ENCODE measurements around the gene GAGE2A.
"Not testable (repeated sequence)": the region's sequence is repeated elsewhere in the genome, so short reads cannot be mapped to it uniquely, and the experiment has no call there.

GAGE2A gene, protein sequence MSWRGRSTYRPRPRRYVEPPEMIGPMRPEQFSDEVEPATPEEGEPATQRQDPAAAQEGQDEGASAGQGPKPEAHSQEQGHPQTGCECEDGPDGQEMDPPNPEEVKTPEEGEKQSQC

DNA sequence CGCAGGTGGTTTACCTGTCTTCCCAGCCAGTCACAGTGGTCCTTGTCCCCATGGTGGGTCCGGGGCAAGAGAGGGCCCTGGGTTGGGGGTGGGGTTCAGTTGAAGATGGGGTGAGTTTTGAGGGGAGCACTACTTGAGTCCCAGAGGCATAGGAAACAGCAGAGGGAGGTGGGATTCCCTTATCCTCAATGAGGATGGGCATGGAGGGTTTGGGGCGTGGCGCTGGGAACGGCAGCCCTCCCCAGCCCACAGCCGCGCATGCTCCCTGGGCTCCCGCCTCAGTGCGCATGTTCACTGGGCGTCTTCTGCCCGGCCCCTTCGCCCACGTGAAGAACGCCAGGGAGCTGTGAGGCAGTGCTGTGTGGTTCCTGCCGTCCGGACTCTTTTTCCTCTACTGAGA is at the start of gene GAGE2A:
GAGE2A (plus strand) TSS at position 301 of the 400 bp plus-strand sequence. CDS start 1,155 bp downstream, outside the sequence.
- not testable (repeated sequence) for H3K4me3 ChIP-seq; H3K9ac ChIP-seq (ENCODE audit: insufficient read length); DNase-seq (ENCODE audit: low read depth, low spot score); H3K36me3 ChIP-seq (ENCODE audit: insufficient read depth, low read length); H3K27ac ChIP-seq; H3K9me3 ChIP-seq (ENCODE audit: low read depth, low read length)

DNA sequence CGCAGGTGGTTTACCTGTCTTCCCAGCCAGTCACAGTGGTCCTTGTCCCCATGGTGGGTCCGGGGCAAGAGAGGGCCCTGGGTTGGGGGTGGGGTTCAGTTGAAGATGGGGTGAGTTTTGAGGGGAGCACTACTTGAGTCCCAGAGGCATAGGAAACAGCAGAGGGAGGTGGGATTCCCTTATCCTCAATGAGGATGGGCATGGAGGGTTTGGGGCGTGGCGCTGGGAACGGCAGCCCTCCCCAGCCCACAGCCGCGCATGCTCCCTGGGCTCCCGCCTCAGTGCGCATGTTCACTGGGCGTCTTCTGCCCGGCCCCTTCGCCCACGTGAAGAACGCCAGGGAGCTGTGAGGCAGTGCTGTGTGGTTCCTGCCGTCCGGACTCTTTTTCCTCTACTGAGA is 47.9 kb upstream of the GAGE2A start, which contains the start of gene GAGE12D:
GAGE12D (plus strand) TSS at position 301 of the 400 bp plus-strand sequence. CDS start 1,155 bp downstream, outside the sequence.
- not testable (repeated sequence) for H3K36me3 ChIP-seq (ENCODE audit: insufficient read depth, low read length); H3K4me3 ChIP-seq; H3K27ac ChIP-seq; DNase-seq (ENCODE audit: low read depth, low spot score); H3K9me3 ChIP-seq (ENCODE audit: low read depth, low read length); H3K9ac ChIP-seq (ENCODE audit: insufficient read length)

DNA sequence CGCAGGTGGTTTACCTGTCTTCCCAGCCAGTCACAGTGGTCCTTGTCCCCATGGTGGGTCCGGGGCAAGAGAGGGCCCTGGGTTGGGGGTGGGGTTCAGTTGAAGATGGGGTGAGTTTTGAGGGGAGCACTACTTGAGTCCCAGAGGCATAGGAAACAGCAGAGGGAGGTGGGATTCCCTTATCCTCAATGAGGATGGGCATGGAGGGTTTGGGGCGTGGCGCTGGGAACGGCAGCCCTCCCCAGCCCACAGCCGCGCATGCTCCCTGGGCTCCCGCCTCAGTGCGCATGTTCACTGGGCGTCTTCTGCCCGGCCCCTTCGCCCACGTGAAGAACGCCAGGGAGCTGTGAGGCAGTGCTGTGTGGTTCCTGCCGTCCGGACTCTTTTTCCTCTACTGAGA is 38.3 kb upstream of the GAGE2A start, which contains the start of gene GAGE12E:
GAGE12E (plus strand) TSS at position 301 of the 400 bp plus-strand sequence. CDS start 1,155 bp downstream, outside the sequence.
- H3K4me3 ChIP-seq; H3K9me3 ChIP-seq (ENCODE audit: low read depth, low read length); H3K36me3 ChIP-seq (ENCODE audit: insufficient read depth, low read length); DNase-seq (ENCODE audit: low read depth, low spot score); H3K9ac ChIP-seq (ENCODE audit: insufficient read length); H3K27ac ChIP-seq: not testable (repeated sequence)

DNA sequence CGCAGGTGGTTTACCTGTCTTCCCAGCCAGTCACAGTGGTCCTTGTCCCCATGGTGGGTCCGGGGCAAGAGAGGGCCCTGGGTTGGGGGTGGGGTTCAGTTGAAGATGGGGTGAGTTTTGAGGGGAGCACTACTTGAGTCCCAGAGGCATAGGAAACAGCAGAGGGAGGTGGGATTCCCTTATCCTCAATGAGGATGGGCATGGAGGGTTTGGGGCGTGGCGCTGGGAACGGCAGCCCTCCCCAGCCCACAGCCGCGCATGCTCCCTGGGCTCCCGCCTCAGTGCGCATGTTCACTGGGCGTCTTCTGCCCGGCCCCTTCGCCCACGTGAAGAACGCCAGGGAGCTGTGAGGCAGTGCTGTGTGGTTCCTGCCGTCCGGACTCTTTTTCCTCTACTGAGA is 28.8 kb upstream of the GAGE2A start, which contains the start of gene GAGE12F:
GAGE12F (plus strand) TSS at position 301 of the 400 bp plus-strand sequence. CDS start 1,155 bp downstream, outside the sequence.
- not testable (repeated sequence) for H3K9ac ChIP-seq (ENCODE audit: insufficient read length); H3K36me3 ChIP-seq (ENCODE audit: insufficient read depth, low read length); H3K27ac ChIP-seq; H3K9me3 ChIP-seq (ENCODE audit: low read depth, low read length); H3K4me3 ChIP-seq; DNase-seq (ENCODE audit: low read depth, low spot score)

DNA sequence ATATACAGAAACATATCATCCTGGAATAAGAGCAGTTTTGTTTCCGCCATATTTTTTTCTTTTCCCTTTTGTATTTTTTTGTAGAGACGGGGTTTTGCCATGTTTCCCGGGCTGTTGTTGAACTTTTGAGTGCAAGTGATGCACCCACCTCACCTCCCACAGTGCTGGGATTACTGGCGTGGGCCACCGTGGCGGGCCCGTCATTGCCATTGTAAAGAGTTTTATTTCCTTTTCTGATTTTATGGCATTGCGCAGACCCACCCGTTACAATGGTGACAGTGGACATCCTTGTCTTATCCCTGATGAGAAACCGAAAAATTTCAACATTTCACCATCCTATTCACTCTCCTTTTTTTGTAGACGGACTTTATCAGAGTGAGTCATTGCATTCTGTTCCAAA is 20.6 kb upstream of the GAGE2A start:
- H3K4me3 ChIP-seq; DNase-seq (ENCODE audit: low read depth, low spot score); H3K9me3 ChIP-seq (ENCODE audit: low read depth, low read length); H3K27ac ChIP-seq; H3K36me3 ChIP-seq (ENCODE audit: insufficient read depth, low read length); H3K9ac ChIP-seq (ENCODE audit: insufficient read length): not testable (repeated sequence)

DNA sequence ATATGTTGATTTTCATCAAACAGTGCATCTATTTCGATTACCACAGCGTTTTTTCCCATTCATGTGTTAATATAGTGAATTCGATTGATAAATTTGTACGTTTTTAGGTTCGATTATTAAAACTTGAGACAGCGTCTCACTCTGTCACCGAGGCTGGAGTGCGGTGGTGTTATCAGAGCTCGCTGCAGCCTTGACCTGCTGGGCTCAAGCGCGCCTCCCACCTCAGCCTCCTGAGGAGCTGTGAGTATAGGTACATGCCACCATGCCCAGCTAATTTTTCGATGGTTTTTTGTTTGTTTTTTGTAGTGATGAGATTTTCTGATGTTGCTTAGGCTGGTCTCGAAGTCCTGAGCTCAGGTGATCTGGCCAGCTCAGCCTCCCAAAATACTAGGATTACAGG is 20.1 kb upstream of the GAGE2A start:
- H3K9me3 ChIP-seq (ENCODE audit: low read depth, low read length); DNase-seq (ENCODE audit: low read depth, low spot score); H3K4me3 ChIP-seq; H3K36me3 ChIP-seq (ENCODE audit: insufficient read depth, low read length); H3K27ac ChIP-seq; H3K9ac ChIP-seq (ENCODE audit: insufficient read length): not testable (repeated sequence)

DNA sequence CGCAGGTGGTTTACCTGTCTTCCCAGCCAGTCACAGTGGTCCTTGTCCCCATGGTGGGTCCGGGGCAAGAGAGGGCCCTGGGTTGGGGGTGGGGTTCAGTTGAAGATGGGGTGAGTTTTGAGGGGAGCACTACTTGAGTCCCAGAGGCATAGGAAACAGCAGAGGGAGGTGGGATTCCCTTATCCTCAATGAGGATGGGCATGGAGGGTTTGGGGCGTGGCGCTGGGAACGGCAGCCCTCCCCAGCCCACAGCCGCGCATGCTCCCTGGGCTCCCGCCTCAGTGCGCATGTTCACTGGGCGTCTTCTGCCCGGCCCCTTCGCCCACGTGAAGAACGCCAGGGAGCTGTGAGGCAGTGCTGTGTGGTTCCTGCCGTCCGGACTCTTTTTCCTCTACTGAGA is 19.2 kb upstream of the GAGE2A start, which contains the start of gene GAGE12G:
GAGE12G (plus strand) TSS at position 301 of the 400 bp plus-strand sequence. CDS start 1,155 bp downstream, outside the sequence.
- H3K9ac ChIP-seq (ENCODE audit: insufficient read length); H3K36me3 ChIP-seq (ENCODE audit: insufficient read depth, low read length); DNase-seq (ENCODE audit: low read depth, low spot score); H3K27ac ChIP-seq; H3K4me3 ChIP-seq; H3K9me3 ChIP-seq (ENCODE audit: low read depth, low read length): not testable (repeated sequence)

DNA sequence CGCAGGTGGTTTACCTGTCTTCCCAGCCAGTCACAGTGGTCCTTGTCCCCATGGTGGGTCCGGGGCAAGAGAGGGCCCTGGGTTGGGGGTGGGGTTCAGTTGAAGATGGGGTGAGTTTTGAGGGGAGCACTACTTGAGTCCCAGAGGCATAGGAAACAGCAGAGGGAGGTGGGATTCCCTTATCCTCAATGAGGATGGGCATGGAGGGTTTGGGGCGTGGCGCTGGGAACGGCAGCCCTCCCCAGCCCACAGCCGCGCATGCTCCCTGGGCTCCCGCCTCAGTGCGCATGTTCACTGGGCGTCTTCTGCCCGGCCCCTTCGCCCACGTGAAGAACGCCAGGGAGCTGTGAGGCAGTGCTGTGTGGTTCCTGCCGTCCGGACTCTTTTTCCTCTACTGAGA is 9.6 kb upstream of the GAGE2A start, which contains the start of gene GAGE12H:
GAGE12H (plus strand) TSS at position 301 of the 400 bp plus-strand sequence. CDS start 1,155 bp downstream, outside the sequence.
- not testable (repeated sequence) for H3K4me3 ChIP-seq; H3K9ac ChIP-seq (ENCODE audit: insufficient read length); H3K27ac ChIP-seq; DNase-seq (ENCODE audit: low read depth, low spot score); H3K9me3 ChIP-seq (ENCODE audit: low read depth, low read length); H3K36me3 ChIP-seq (ENCODE audit: insufficient read depth, low read length)

DNA sequence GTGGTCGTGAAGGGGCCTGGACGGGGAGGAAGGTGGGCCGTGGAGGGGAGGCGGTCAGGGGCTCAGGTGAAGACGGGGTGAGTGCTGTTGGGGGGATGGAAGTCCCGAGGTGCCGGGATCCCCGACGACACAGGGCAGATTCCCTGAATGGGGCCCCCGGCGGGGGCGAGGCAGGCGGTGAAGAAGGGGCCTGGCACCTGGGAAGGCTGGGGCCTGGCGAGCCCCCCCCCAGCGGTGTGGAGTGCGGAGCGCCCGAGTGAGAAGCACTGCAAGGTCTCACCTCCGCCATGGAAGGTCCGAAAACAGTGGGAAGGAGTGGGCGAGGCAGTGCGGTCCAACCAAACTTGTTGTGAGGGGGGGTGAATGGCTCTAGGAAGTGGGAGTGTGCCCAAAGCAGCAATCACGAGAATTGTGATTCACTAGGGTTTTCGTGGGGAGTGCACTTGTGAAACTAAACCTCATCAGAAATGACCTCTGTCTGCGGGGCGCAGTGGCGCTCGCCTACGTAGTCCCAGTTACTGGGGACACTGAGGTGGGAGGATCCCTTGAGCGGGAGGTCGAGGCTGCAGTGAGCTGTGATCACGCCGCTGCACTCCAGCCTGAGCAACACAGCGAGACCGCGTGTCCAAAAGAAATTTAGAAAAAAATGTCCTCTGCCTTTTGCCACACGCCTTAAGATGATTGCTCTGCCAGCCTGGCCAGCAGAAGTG is 628 bp downstream of the GAGE2A start:
- H3K4me3 ChIP-seq; H3K9ac ChIP-seq (ENCODE audit: insufficient read length): not testable (repeated sequence)

DNA sequence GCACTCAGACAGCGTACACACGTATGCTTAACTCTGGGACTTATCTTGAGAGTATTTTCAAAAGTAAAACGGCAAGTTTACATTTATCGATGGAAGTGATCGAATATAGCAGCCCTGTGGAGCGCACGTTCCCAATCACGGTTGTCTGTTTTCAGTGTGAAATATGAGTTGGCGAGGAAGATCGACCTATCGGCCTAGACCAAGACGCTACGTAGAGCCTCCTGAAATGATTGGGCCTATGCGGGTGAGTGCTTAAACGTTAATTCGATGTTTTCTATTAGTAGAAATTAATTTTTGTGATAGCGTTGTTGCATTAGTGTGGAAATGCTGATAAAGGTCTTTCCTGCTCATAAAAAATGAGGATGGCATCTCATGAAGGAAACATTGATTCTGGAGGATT is 1.2 kb downstream of the GAGE2A start:
- H3K9me3 ChIP-seq (ENCODE audit: low read depth, low read length); H3K27ac ChIP-seq; H3K9ac ChIP-seq (ENCODE audit: insufficient read length); H3K36me3 ChIP-seq (ENCODE audit: insufficient read depth, low read length); DNase-seq (ENCODE audit: low read depth, low spot score); H3K4me3 ChIP-seq: not testable (repeated sequence)

More for the DNA sequence above, 628 bp downstream of the GAGE2A start:
- not testable (repeated sequence) for H3K27ac ChIP-seq; DNase-seq (ENCODE audit: low read depth, low spot score); H3K9me3 ChIP-seq (ENCODE audit: low read depth, low read length); H3K36me3 ChIP-seq (ENCODE audit: insufficient read depth, low read length)

DNA sequence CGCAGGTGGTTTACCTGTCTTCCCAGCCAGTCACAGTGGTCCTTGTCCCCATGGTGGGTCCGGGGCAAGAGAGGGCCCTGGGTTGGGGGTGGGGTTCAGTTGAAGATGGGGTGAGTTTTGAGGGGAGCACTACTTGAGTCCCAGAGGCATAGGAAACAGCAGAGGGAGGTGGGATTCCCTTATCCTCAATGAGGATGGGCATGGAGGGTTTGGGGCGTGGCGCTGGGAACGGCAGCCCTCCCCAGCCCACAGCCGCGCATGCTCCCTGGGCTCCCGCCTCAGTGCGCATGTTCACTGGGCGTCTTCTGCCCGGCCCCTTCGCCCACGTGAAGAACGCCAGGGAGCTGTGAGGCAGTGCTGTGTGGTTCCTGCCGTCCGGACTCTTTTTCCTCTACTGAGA is 9.4 kb downstream of the GAGE2A start, which contains the start of gene GAGE1:
GAGE1 (plus strand) TSS at position 301 of the 400 bp plus-strand sequence. CDS start 1,155 bp downstream, outside the sequence.
- H3K9me3 ChIP-seq (ENCODE audit: low read depth, low read length); DNase-seq (ENCODE audit: low read depth, low spot score); H3K36me3 ChIP-seq (ENCODE audit: insufficient read depth, low read length); H3K27ac ChIP-seq; H3K9ac ChIP-seq (ENCODE audit: insufficient read length); H3K4me3 ChIP-seq: not testable (repeated sequence)

Data from SK-N-MC (cell line).